GM18520 (cell line): ENCODE results near the gene MROH7.

Experiments used
- ATAC-seq: cut with Tn5 transposase; IDR thresholded peaks from one replicate; pipeline ENCODE4 v1.9.1; 2021; ENCODE audit not compliant: unreplicated experiment

Gene MROH7

GRCh38 chr1:54695764-54696163 lies 54.2 kb downstream of the MROH7 start:
- no peak for ATAC-seq

- no peak for ATAC-seq
These were observed 54.7 kb downstream of the MROH7 start for GRCh38 chr1:54696262-54696661.

GRCh38 chr1:54697896-54698295 lies 56.3 kb downstream of the MROH7 start:
- ATAC-seq: no peak

GRCh38 chr1:54698346-54698745 lies 56.8 kb downstream of the MROH7 start:
- no peak for ATAC-seq

- no peak for ATAC-seq
These were observed 58.4 kb downstream of the MROH7 start for GRCh38 chr1:54699936-54700525.

- ATAC-seq: no peak
These were observed 59.5 kb downstream of the MROH7 start for GRCh38 chr1:54701066-54701465.

GRCh38 chr1:54701996-54702395 lies 60.4 kb downstream of the MROH7 start:
- ATAC-seq: no peak

GRCh38 chr1:54703471-54703870 lies 61.9 kb downstream of the MROH7 start:
- ATAC-seq: no peak

- ATAC-seq: no peak
These were observed 63.6 kb downstream of the MROH7 start for GRCh38 chr1:54705153-54705552.

GRCh38 chr1:54706419-54706818 lies 64.8 kb downstream of the MROH7 start:
- ATAC-seq: no peak

GRCh38 chr1:54708385-54708784 lies 66.8 kb downstream of the MROH7 start:
- no peak for ATAC-seq

- ATAC-seq: no peak
These were observed 68.1 kb downstream of the MROH7 start for GRCh38 chr1:54709547-54710292.

GRCh38 chr1:54710434-54710833 lies 68.8 kb downstream of the MROH7 start:
- ATAC-seq: no peak

GRCh38 chr1:54710841-54711240 lies 69.3 kb downstream of the MROH7 start:
- no peak for ATAC-seq

GRCh38 chr1:54711536-54711935 lies 70.0 kb downstream of the MROH7 start:
- no peak for ATAC-seq

GRCh38 chr1:54714881-54715492 lies 73.4 kb downstream of the MROH7 start:
- no peak for ATAC-seq

- ATAC-seq: peak; percentile 93
These were observed 74.1 kb downstream of the MROH7 start, which contains the start of gene TTC4 for GRCh38 chr1:54715493-54716298. TSS of gene TTC4 (plus strand) at chr1:54715861. CDS start at chr1:54715909, 48 bp downstream.

GRCh38 chr1:54716299-54717047 lies 74.9 kb downstream of the MROH7 start:
- no peak for ATAC-seq

- ATAC-seq: no peak
These were observed 80.1 kb downstream of the MROH7 start for GRCh38 chr1:54721719-54722118.

- no peak for ATAC-seq
These were observed 82.4 kb downstream of the MROH7 start for GRCh38 chr1:54723985-54724384.

GRCh38 chr1:54724771-54725170 lies 83.2 kb downstream of the MROH7 start:
- ATAC-seq: no peak
